Chondrocyte (in vitro differentiated cells): ENCODE measurements around the gene KDSR. TPM values are rescaled to one million over a fixed set of nuclear protein-coding genes. Genes with fewer than 3 reads are reported as not detected.

Experiments
- DNase-seq: peaks from one replicate; pipeline ENCODE4 v3.0.0; 2021; ENCODE audit warnings: mixed read lengths, low spot score
- H3K27ac Mint-ChIP-seq: one replicate; pipeline ENCODE4 v1.8.0; 2021; ENCODE audit warnings: mild to moderate bottlenecking, moderate library complexity, mixed read lengths; ENCODE audit not compliant: unreplicated experiment
- H3K27me3 Mint-ChIP-seq: 2 replicates; pipeline ENCODE4 v1.8.0; 2021; ENCODE audit warnings: low read depth, mixed read lengths
- H3K36me3 Mint-ChIP-seq: 2 replicates; pipeline ENCODE4 v1.8.0; 2021; ENCODE audit warnings: low read depth, mixed read lengths
- H3K4me1 Mint-ChIP-seq: 2 replicates; pipeline ENCODE4 v1.8.0; 2021; ENCODE audit warnings: low read depth, mild to moderate bottlenecking, mixed read lengths
- H3K4me3 Mint-ChIP-seq: one replicate; pipeline ENCODE4 v1.8.0; 2021; ENCODE audit warnings: mild to moderate bottlenecking, moderate library complexity, mixed read lengths; ENCODE audit not compliant: unreplicated experiment
- H3K9me3 Mint-ChIP-seq: 2 replicates; pipeline ENCODE4 v1.8.0; 2021; ENCODE audit warnings: low read depth, mixed read lengths
- total RNA-seq: library from RNA; stranded (reverse); gene quantifications from 3 replicates; pipeline ENCODE4 v1.2.1, GENCODE V29; 2021
- TF ChIP-seq, protein P1 (sequence below): fragments of 200-600 bp; sonication (generic); IDR thresholded peaks from 2 replicates; pipeline ENCODE4 v1.5.0; 2021; ENCODE audit warnings: antibody characterized with exemption, mild to moderate bottlenecking, moderate library complexity

The KDSR gene
- total RNA-seq, 1 donor from 2014 or later: 64.2 TPM

DNA sequence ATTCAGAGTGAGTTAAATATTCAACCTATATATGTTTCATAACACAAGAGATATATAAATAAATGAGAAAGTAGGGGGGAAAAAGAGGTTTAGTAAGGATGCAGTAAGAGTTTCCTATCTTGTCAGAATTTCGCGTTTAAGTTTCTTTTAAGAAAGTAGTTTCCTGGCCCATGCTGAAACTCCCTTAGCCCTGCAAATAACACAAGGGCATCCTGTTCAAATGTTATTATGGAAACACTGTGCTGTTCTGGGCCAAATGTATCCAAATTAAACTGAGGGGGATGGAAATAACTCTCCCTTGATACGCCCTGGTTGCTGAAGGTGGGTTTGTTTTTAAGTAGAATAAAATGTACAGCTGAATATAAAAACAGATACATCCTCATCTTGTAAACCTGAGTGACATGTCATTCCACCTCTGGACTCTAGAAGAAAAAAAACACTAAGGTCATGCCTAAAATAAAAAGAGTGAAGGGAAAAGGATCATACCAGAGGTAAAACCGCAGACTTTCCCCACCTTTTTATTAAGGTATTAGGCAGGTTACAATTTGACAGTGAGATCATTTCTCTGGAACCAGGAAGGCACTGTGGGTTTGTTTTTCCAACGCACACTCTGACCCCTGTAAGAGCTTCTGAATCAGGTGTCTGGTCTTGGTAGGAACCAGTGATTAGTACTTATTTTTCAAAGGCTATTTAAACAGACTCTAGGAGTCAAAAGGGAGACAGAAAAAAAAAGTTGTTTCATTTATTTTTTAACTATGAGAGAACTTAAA is 64.2 kb downstream of the KDSR start:
- H3K4me1 Mint-ChIP-seq: peaks cover 54% of the 10 kb centered on the region
- TF ChIP-seq, protein P1, sequence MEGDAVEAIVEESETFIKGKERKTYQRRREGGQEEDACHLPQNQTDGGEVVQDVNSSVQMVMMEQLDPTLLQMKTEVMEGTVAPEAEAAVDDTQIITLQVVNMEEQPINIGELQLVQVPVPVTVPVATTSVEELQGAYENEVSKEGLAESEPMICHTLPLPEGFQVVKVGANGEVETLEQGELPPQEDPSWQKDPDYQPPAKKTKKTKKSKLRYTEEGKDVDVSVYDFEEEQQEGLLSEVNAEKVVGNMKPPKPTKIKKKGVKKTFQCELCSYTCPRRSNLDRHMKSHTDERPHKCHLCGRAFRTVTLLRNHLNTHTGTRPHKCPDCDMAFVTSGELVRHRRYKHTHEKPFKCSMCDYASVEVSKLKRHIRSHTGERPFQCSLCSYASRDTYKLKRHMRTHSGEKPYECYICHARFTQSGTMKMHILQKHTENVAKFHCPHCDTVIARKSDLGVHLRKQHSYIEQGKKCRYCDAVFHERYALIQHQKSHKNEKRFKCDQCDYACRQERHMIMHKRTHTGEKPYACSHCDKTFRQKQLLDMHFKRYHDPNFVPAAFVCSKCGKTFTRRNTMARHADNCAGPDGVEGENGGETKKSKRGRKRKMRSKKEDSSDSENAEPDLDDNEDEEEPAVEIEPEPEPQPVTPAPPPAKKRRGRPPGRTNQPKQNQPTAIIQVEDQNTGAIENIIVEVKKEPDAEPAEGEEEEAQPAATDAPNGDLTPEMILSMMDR: no peak
- no peaks in the 10 kb centered on the region for H3K36me3 Mint-ChIP-seq
- H3K9me3 Mint-ChIP-seq: no peaks in the 10 kb centered on the region
- H3K27ac Mint-ChIP-seq: peak overlapping the region; percentile 60
- DNase-seq: no peak
- H3K4me3 Mint-ChIP-seq: no peak overlapping the region
- H3K27me3 Mint-ChIP-seq: no peaks in the 10 kb centered on the region

DNA sequence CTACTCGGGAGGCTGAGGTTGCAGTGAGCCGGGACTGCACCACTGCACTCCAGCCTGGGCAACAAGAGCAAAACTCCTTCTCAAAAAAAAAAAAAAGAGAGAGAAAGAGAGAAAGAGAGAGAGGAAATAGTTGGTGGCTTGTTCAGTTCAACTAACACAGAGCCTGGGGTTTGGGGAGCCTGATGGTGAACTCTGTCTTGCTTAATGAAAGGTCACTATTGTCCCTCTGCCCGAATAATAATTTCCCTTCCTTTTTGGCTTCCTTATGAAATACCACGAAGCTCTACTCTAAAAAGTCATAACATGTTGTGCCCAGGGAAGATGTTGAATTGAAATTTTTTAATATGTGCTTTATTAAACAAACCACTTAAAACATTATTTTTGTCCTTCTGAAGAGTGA is 64.8 kb downstream of the KDSR start:
- H3K36me3 Mint-ChIP-seq: no peaks in the 10 kb centered on the region
- peaks cover 48% of the 10 kb centered on the region for H3K4me1 Mint-ChIP-seq

DNA sequence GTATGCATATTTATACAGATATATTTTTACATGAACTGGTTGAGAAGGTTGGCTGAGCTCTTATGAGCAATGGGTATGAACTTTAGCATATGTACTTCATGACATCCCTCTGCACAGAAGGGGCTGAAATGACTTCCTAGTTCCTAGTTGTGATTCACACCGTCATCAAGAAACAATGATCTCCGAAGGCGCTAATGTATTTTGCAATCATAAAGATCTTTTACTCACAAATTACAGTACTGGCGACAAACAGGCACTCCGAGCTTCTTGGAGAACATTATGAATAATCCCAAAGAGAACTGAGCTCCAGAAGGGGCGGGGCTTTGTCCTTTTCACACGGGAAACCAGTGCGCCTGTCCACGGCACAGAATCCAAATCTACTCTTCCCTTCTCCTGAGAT is 65.6 kb downstream of the KDSR start:
- peaks cover 40% of the 10 kb centered on the region for H3K4me1 Mint-ChIP-seq
- no peak for DNase-seq
- H3K27ac Mint-ChIP-seq: no peak overlapping the region
- H3K36me3 Mint-ChIP-seq: no peaks in the 10 kb centered on the region
- no peaks in the 10 kb centered on the region for H3K27me3 Mint-ChIP-seq
- no peak overlapping the region for H3K4me3 Mint-ChIP-seq
- TF ChIP-seq, protein P1: no peak
- H3K9me3 Mint-ChIP-seq: no peaks in the 10 kb centered on the region

More for the DNA sequence above, 64.8 kb downstream of the KDSR start:
- TF ChIP-seq, protein P1: no peak
- Mint-ChIP-seq H3K9me3 (no peaks in the 10 kb centered on the region), H3K27ac (peak overlapping the region; percentile 60), H3K4me3 (no peak overlapping the region), H3K27me3 (no peaks in the 10 kb centered on the region)
- no peak for DNase-seq

DNA sequence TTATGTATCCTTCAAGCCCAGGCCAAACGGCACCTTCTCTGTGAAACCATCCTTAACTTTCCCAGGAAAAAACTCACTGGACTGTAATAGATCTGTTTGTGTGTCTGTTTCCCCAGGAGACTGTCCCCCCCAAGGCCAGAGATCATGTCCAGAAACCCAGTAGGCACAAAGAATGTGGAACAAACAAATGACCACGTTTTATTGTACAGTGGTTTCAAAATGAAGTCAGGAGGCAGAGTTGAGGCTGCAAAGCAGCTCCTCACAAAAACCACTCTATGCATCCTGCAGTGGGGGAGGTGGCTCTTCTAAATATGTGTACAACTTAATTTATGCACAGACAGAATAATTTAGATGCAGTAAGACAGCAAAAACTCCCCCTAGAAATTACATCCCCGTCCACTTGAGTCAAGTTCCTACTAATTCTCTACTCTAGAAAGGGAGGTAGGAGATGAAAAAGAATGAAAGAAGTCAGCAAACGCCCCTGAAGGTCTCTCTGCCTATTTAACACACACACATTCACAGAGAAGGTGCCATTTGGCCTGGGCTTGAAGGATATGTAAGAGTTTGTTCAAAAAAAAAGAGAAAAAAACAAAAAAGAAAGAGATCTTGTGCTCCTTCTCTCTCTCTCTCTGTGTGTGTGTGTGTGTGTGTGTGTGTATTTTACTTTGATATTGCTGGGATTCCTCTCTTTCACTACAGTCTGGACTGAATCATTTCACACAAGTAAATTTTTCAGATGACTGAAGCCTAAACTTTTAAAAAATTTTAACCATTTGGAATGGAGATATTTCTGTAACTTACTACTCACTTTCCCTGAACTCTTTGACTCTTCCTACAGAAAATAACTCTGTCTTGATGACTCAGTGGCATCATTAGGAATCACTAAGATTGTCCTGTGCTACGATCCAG is 66.9 kb downstream of the KDSR start:
- H3K36me3 Mint-ChIP-seq: no peaks in the 10 kb centered on the region
- TF ChIP-seq, protein P1: no peak
- H3K4me1 Mint-ChIP-seq: peaks cover 36% of the 10 kb centered on the region
- no peaks in the 10 kb centered on the region for H3K9me3 Mint-ChIP-seq
- H3K27me3 Mint-ChIP-seq: no peaks in the 10 kb centered on the region
- H3K4me3 Mint-ChIP-seq: no peak overlapping the region
- H3K27ac Mint-ChIP-seq: peak overlapping the region; percentile 92
- no peak for DNase-seq
